HEK293 (cell line): ENCODE measurements around the gene FAM240B.

Experiments
- CTCF ChIA-PET: fragments of 350-600 bp; formaldehyde crosslinking; extraction: SDS; loops from one replicate; lab custom pipeline; 2021; ENCODE audit warnings: antibody characterized with exemption; lab: Yijun Ruan, JAX
- POLR2A ChIA-PET: fragments of 300-600 bp; formaldehyde crosslinking; extraction: SDS; loops from one replicate; lab custom pipeline; 2020; ENCODE audit warnings: antibody characterized with exemption, inconsistent platforms; lab: Yijun Ruan, JAX
- H3K27ac ChIP-seq: fragments of 200-500 bp; sonication (Bioruptor generic); 2 replicates; pipeline ENCODE4 v1.5.1; 2014; ENCODE audit warnings: low read depth, low read length, control low read depth, inconsistent platforms; ENCODE audit errors: extremely low read depth
- H3K36me3 ChIP-seq, 2 experiments: fragments of 200-500 bp in 1 of 2; sonication (Bioruptor generic) in 1 of 2; 1 replicate in 1 of 2; 2 replicates in 1 of 2; pipeline ENCODE4 v1.5.1; 2014 to 2017; ENCODE audit warnings: inconsistent platforms in 2 of 2, low read length in 2 of 2; ENCODE audit not compliant: control insufficient read depth in 2 of 2, insufficient read depth in 1 of 2
- H3K4me1 ChIP-seq: fragments of 200-500 bp; sonication (Bioruptor generic); 2 replicates; pipeline ENCODE4 v1.5.1; 2014; ENCODE audit warnings: mild to moderate bottlenecking, low read length, inconsistent platforms; ENCODE audit not compliant: control insufficient read depth, insufficient read depth
- H3K4me3 ChIP-seq: 2 replicates; pipeline ENCODE4 v1.5.1; 2011; ENCODE audit warnings: low read depth, mild to moderate bottlenecking, control low read depth, low read length, moderate library complexity
- H3K9me3 ChIP-seq: fragments of 200-500 bp; sonication (Bioruptor generic); 2 replicates; pipeline ENCODE4 v1.5.1; 2014; ENCODE audit warnings: low read depth, low read length, inconsistent platforms; ENCODE audit not compliant: control insufficient read depth, insufficient read depth
- BCL11A ChIP-seq: fragments of 450-650 bp; formaldehyde crosslinking; IDR thresholded peaks from 2 replicates; pipeline ENCODE4 v1.5.1; 2016; ENCODE audit warnings: low read depth, missing biosample characterization, missing genetic modification characterization
- HOXC10 ChIP-seq: sonication (generic); formaldehyde crosslinking; IDR thresholded peaks from 2 replicates; pipeline ENCODE4 v1.8.1; 2023; ENCODE audit warnings: mild to moderate bottlenecking, missing genetic modification reagents
- KLF7 ChIP-seq: fragments of 450-650 bp; formaldehyde crosslinking; IDR thresholded peaks from 2 replicates; pipeline ENCODE4 v1.5.1; 2016; ENCODE audit warnings: missing biosample characterization, missing genetic modification characterization, borderline replicate concordance
- SCRT1 ChIP-seq: fragments of 450-650 bp; formaldehyde crosslinking; IDR thresholded peaks from 2 replicates; pipeline ENCODE4 v1.5.1; 2016; ENCODE audit warnings: missing biosample characterization, missing genetic modification characterization, borderline replicate concordance
- SCRT2 ChIP-seq: fragments of 450-650 bp; formaldehyde crosslinking; IDR thresholded peaks from 2 replicates; pipeline ENCODE4 v1.5.1; 2016; ENCODE audit warnings: missing biosample characterization, missing genetic modification characterization
- SP3 ChIP-seq: fragments of 450-650 bp; formaldehyde crosslinking; IDR thresholded peaks from 2 replicates; pipeline ENCODE4 v1.5.1; 2016; ENCODE audit warnings: missing biosample characterization, missing genetic modification characterization
- TCF7L2 ChIP-seq: IDR thresholded peaks from 2 replicates; pipeline ENCODE4 v1.6.1; 2011; ENCODE audit warnings: low read depth, mild to moderate bottlenecking, inconsistent platforms, low read length, moderate library complexity, borderline replicate concordance
- YY2 ChIP-seq: fragments of 450-650 bp; formaldehyde crosslinking; IDR thresholded peaks from 2 replicates; pipeline ENCODE4 v1.5.1; 2016; ENCODE audit warnings: missing biosample characterization, missing genetic modification characterization
- ZBTB17 ChIP-seq: fragments of 450-650 bp; formaldehyde crosslinking; IDR thresholded peaks from 2 replicates; pipeline ENCODE4 v1.5.1; 2016; ENCODE audit warnings: missing biosample characterization, missing genetic modification characterization
- ZFP69B ChIP-seq: fragments of 450-650 bp; formaldehyde crosslinking; IDR thresholded peaks from 2 replicates; pipeline ENCODE4 v1.5.1; 2016; ENCODE audit warnings: missing biosample characterization, missing genetic modification characterization
- ZNF169 ChIP-seq: fragments of 450-650 bp; formaldehyde crosslinking; IDR thresholded peaks from 2 replicates; pipeline ENCODE4 v1.5.1; 2016; ENCODE audit warnings: missing biosample characterization, missing genetic modification characterization
- ZNF239 ChIP-seq: fragments of 450-650 bp; formaldehyde crosslinking; IDR thresholded peaks from 2 replicates; pipeline ENCODE4 v1.5.1; 2016; ENCODE audit warnings: missing biosample characterization, missing genetic modification characterization
- ZNF24 ChIP-seq: fragments of 450-650 bp; formaldehyde crosslinking; IDR thresholded peaks from 2 replicates; pipeline ENCODE4 v1.5.1; 2016; ENCODE audit warnings: missing biosample characterization, missing genetic modification characterization
- ZNF324 ChIP-seq: fragments of 450-650 bp; formaldehyde crosslinking; IDR thresholded peaks from 2 replicates; pipeline ENCODE4 v1.5.1; 2016; ENCODE audit warnings: missing biosample characterization, missing genetic modification characterization
- ZNF366 ChIP-seq: fragments of 450-650 bp; formaldehyde crosslinking; conservative IDR thresholded peaks from 2 replicates; pipeline ENCODE4 v1.5.1; 2016; ENCODE audit warnings: missing biosample characterization, missing genetic modification characterization
- ZNF510 ChIP-seq: fragments of 450-650 bp; formaldehyde crosslinking; IDR thresholded peaks from 2 replicates; pipeline ENCODE4 v1.5.1; 2018; ENCODE audit warnings: mild to moderate bottlenecking, missing genetic modification characterization, missing biosample characterization; ENCODE audit not compliant: insufficient replicate concordance
- ZNF514 ChIP-seq: fragments of 450-650 bp; formaldehyde crosslinking; IDR thresholded peaks from 2 replicates; pipeline ENCODE4 v1.5.1; 2016; ENCODE audit warnings: missing biosample characterization, missing genetic modification characterization
- ZNF560 ChIP-seq: fragments of 450-650 bp; formaldehyde crosslinking; IDR thresholded peaks from 2 replicates; pipeline ENCODE4 v1.5.1; 2017; ENCODE audit warnings: missing biosample characterization, missing genetic modification characterization, borderline replicate concordance
- ZNF600 ChIP-seq: fragments of 450-650 bp; formaldehyde crosslinking; IDR thresholded peaks from 2 replicates; pipeline ENCODE4 v1.5.1; 2016; ENCODE audit warnings: missing biosample characterization, missing genetic modification characterization
- ZNF670 ChIP-seq: fragments of 450-650 bp; formaldehyde crosslinking; IDR thresholded peaks from 2 replicates; pipeline ENCODE4 v1.5.1; 2016; ENCODE audit warnings: missing biosample characterization, missing genetic modification characterization, low read depth
- ZNF791 ChIP-seq: fragments of 450-650 bp; formaldehyde crosslinking; IDR thresholded peaks from 2 replicates; pipeline ENCODE4 v1.5.1; 2016; ENCODE audit warnings: missing biosample characterization, missing genetic modification characterization
- ZNF843 ChIP-seq: fragments of 450-650 bp; formaldehyde crosslinking; IDR thresholded peaks from 2 replicates; pipeline ENCODE4 v1.5.1; 2016; ENCODE audit warnings: missing biosample characterization, missing genetic modification characterization
- TF ChIP-seq, protein P1 (sequence below): fragments of 450-650 bp; formaldehyde crosslinking; IDR thresholded peaks from 2 replicates; pipeline ENCODE4 v1.5.1; 2016; ENCODE audit warnings: missing biosample characterization, missing genetic modification characterization
- TF ChIP-seq, protein P2 (sequence below): fragments of 450-650 bp; formaldehyde crosslinking; IDR thresholded peaks from 2 replicates; pipeline ENCODE4 v1.5.1; 2017; ENCODE audit warnings: missing biosample characterization, missing genetic modification characterization
- TF ChIP-seq, protein P3 (sequence below): fragments of 450-650 bp; formaldehyde crosslinking; IDR thresholded peaks from 2 replicates; pipeline ENCODE4 v1.5.1; 2016; ENCODE audit warnings: missing biosample characterization, missing genetic modification characterization
- TF ChIP-seq, protein P4 (sequence below): fragments of 450-650 bp; formaldehyde crosslinking; IDR thresholded peaks from 2 replicates; pipeline ENCODE4 v1.5.1; 2016; ENCODE audit warnings: missing biosample characterization, missing genetic modification characterization, borderline replicate concordance
- TF ChIP-seq, protein P5 (sequence below): fragments of 450-650 bp; formaldehyde crosslinking; IDR thresholded peaks from 2 replicates; pipeline ENCODE4 v1.5.1; 2017; ENCODE audit warnings: missing biosample characterization, missing genetic modification characterization

Gene FAM240B

DNA sequence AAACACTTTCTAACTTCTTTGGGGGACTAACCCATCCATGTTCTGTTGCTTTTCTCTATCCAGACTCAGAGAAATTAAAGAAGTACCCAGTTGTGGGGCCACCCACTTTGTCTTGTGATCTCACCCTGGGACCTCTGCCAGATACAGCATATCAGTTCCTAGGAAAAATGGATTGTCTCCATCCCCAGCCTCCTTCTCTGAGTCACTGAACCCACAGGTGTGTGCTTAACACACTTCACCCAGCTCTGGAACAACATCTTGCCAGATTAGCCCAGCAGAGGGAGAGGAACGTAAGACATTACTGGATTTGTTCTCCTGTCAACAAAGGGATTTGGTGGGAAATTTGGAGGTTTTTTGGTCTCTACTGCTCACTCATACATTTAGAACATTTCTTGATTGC lies 19.2 kb downstream of the FAM240B start:
- TF ChIP-seq ZNF600 (tag by site-specific recombination) = peak; percentile 52; the same call in 1 of the 2 replicates
- no peak for TF ChIP-seq ZNF324 (tag by site-specific recombination)
- peak; percentile 73 for TF ChIP-seq ZNF366
- TF ChIP-seq SCRT1 (tag by site-specific recombination) = peak; percentile 78; the same call in 1 of the 2 replicates
- TF ChIP-seq ZNF670 (tag by site-specific recombination) = no peak
- TF ChIP-seq ZNF560 = no peak
- TF ChIP-seq ZBTB17 = peak; percentile 58; the same call in 1 of the 2 replicates
- TF ChIP-seq, protein P1, sequence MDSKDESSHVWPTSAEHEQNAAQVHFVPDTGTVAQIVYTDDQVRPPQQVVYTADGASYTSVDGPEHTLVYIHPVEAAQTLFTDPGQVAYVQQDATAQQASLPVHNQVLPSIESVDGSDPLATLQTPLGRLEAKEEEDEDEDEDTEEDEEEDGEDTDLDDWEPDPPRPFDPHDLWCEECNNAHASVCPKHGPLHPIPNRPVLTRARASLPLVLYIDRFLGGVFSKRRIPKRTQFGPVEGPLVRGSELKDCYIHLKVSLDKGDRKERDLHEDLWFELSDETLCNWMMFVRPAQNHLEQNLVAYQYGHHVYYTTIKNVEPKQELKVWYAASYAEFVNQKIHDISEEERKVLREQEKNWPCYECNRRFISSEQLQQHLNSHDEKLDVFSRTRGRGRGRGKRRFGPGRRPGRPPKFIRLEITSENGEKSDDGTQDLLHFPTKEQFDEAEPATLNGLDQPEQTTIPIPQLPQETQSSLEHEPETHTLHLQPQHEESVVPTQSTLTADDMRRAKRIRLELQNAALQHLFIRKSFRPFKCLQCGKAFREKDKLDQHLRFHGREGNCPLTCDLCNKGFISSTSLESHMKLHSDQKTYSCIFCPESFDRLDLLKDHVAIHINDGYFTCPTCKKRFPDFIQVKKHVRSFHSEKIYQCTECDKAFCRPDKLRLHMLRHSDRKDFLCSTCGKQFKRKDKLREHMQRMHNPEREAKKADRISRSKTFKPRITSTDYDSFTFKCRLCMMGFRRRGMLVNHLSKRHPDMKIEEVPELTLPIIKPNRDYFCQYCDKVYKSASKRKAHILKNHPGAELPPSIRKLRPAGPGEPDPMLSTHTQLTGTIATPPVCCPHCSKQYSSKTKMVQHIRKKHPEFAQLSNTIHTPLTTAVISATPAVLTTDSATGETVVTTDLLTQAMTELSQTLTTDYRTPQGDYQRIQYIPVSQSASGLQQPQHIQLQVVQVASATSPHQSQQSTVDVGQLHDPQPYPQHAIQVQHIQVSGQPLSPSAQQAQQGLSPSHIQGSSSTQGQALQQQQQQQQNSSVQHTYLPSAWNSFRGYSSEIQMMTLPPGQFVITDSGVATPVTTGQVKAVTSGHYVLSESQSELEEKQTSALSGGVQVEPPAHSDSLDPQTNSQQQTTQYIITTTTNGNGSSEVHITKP (tag by site-specific recombination) = peak; percentile 60
- no peak for TF ChIP-seq ZNF239
- no peak for TF ChIP-seq ZNF843
- no peak for TF ChIP-seq HOXC10 (CRISPR knock-in tag)
- TF ChIP-seq, protein P2, sequence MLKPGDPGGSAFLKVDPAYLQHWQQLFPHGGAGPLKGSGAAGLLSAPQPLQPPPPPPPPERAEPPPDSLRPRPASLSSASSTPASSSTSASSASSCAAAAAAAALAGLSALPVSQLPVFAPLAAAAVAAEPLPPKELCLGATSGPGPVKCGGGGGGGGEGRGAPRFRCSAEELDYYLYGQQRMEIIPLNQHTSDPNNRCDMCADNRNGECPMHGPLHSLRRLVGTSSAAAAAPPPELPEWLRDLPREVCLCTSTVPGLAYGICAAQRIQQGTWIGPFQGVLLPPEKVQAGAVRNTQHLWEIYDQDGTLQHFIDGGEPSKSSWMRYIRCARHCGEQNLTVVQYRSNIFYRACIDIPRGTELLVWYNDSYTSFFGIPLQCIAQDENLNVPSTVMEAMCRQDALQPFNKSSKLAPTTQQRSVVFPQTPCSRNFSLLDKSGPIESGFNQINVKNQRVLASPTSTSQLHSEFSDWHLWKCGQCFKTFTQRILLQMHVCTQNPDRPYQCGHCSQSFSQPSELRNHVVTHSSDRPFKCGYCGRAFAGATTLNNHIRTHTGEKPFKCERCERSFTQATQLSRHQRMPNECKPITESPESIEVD (tag by site-specific recombination) = no peak
- peak; percentile 95 for TF ChIP-seq ZFP69B (tag by site-specific recombination)
- TF ChIP-seq ZNF24 (tag by site-specific recombination) = no peak
- TF ChIP-seq, protein P3, sequence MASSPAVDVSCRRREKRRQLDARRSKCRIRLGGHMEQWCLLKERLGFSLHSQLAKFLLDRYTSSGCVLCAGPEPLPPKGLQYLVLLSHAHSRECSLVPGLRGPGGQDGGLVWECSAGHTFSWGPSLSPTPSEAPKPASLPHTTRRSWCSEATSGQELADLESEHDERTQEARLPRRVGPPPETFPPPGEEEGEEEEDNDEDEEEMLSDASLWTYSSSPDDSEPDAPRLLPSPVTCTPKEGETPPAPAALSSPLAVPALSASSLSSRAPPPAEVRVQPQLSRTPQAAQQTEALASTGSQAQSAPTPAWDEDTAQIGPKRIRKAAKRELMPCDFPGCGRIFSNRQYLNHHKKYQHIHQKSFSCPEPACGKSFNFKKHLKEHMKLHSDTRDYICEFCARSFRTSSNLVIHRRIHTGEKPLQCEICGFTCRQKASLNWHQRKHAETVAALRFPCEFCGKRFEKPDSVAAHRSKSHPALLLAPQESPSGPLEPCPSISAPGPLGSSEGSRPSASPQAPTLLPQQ (tag by site-specific recombination) = peak; percentile 98
- TF ChIP-seq ZNF169 = no peak
- TF ChIP-seq, protein P4, sequence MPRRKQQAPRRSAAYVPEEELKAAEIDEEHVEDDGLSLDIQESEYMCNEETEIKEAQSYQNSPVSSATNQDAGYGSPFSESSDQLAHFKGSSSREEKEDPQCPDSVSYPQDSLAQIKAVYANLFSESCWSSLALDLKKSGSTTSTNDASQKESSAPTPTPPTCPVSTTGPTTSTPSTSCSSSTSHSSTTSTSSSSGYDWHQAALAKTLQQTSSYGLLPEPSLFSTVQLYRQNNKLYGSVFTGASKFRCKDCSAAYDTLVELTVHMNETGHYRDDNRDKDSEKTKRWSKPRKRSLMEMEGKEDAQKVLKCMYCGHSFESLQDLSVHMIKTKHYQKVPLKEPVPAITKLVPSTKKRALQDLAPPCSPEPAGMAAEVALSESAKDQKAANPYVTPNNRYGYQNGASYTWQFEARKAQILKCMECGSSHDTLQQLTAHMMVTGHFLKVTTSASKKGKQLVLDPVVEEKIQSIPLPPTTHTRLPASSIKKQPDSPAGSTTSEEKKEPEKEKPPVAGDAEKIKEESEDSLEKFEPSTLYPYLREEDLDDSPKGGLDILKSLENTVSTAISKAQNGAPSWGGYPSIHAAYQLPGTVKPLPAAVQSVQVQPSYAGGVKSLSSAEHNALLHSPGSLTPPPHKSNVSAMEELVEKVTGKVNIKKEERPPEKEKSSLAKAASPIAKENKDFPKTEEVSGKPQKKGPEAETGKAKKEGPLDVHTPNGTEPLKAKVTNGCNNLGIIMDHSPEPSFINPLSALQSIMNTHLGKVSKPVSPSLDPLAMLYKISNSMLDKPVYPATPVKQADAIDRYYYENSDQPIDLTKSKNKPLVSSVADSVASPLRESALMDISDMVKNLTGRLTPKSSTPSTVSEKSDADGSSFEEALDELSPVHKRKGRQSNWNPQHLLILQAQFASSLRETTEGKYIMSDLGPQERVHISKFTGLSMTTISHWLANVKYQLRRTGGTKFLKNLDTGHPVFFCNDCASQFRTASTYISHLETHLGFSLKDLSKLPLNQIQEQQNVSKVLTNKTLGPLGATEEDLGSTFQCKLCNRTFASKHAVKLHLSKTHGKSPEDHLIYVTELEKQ (tag by site-specific recombination) = no peak
- TF ChIP-seq, protein P5, sequence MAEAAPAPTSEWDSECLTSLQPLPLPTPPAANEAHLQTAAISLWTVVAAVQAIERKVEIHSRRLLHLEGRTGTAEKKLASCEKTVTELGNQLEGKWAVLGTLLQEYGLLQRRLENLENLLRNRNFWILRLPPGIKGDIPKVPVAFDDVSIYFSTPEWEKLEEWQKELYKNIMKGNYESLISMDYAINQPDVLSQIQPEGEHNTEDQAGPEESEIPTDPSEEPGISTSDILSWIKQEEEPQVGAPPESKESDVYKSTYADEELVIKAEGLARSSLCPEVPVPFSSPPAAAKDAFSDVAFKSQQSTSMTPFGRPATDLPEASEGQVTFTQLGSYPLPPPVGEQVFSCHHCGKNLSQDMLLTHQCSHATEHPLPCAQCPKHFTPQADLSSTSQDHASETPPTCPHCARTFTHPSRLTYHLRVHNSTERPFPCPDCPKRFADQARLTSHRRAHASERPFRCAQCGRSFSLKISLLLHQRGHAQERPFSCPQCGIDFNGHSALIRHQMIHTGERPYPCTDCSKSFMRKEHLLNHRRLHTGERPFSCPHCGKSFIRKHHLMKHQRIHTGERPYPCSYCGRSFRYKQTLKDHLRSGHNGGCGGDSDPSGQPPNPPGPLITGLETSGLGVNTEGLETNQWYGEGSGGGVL = no peak
- TF ChIP-seq ZNF514 (tag by site-specific recombination) = no peak
- no peak for TF ChIP-seq KLF7
- no peak for TF ChIP-seq BCL11A (tag by site-specific recombination)
- no peak for TF ChIP-seq ZNF791 (tag by site-specific recombination)
- TF ChIP-seq YY2 = no peak
- no peak for TF ChIP-seq TCF7L2
- TF ChIP-seq SP3 (tag by site-specific recombination) = no peak
- TF ChIP-seq SCRT2 (tag by site-specific recombination) = peak; percentile 97
- no peak for TF ChIP-seq ZNF510 (tag by site-specific recombination)
- ChIA-PET CTCF (interaction anchor here (1.5 kb wide), 1 partner anchor 29 kb away, joined by 6 read pairs; no protein-coding TSS in a partner anchor), POLR2A (no interaction called here)
- Histone ChIP-seq H3K9me3 (no peaks in the 10 kb centered on the region), H3K4me3 (no peak overlapping the region), H3K27ac (no peak overlapping the region), H3K36me3 (no peaks in the 10 kb centered on the region), H3K4me1 (no peaks in the 10 kb centered on the region)
